ENCODE measurements around the gene BTRC. TPM values are rescaled to one million over a fixed set of nuclear protein-coding genes. Genes with fewer than 3 reads are reported as not detected.
"Not testable (repeated sequence)": the region's sequence is repeated elsewhere in the genome, so short reads cannot be mapped to it uniquely, and the experiment has no call there.

The BTRC gene
- total RNA-seq, 1 donor from 2014 or later, result 28.6 TPM

DNA sequence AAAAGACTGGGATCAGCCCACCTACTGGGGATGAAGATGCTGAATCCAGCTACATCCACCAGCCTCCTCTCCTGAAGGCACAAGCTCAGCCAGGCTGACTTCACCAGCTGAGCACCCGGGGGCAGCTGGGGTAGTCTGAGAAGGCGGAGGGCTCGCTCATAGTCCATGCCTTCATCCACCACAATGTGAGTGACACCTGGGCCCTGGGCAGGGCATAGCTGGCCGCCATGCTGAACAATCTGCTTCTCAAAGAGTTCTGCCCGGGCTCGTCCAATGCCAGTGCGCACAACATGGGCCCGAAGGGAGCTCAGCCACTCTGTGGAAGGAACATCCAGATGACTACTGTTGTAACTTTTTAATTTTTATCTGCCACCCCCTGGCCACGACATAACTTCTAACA, 231.9 kb downstream of the BTRC start:
- no peak overlapping the region for H3K4me3 Mint-ChIP-seq (ENCODE audit: unreplicated experiment)
- no peaks in the 10 kb centered on the region for H3K9me3 Mint-ChIP-seq (ENCODE audit: low read depth)
- DNase-seq (ENCODE audit: low spot score), result no peak
- H3K27me3 Mint-ChIP-seq (ENCODE audit: low read depth), result no peaks in the 10 kb centered on the region
- H3K36me3 Mint-ChIP-seq (ENCODE audit: low read depth), result peaks cover 3% of the 10 kb centered on the region
- no peak overlapping the region for H3K27ac Mint-ChIP-seq (ENCODE audit: unreplicated experiment)
- peaks cover 27% of the 10 kb centered on the region for H3K4me1 Mint-ChIP-seq (ENCODE audit: low read depth)
- TF ChIP-seq, protein P1, sequence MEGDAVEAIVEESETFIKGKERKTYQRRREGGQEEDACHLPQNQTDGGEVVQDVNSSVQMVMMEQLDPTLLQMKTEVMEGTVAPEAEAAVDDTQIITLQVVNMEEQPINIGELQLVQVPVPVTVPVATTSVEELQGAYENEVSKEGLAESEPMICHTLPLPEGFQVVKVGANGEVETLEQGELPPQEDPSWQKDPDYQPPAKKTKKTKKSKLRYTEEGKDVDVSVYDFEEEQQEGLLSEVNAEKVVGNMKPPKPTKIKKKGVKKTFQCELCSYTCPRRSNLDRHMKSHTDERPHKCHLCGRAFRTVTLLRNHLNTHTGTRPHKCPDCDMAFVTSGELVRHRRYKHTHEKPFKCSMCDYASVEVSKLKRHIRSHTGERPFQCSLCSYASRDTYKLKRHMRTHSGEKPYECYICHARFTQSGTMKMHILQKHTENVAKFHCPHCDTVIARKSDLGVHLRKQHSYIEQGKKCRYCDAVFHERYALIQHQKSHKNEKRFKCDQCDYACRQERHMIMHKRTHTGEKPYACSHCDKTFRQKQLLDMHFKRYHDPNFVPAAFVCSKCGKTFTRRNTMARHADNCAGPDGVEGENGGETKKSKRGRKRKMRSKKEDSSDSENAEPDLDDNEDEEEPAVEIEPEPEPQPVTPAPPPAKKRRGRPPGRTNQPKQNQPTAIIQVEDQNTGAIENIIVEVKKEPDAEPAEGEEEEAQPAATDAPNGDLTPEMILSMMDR (IDR thresholded peaks at IDR 0.05), result no peak

DNA sequence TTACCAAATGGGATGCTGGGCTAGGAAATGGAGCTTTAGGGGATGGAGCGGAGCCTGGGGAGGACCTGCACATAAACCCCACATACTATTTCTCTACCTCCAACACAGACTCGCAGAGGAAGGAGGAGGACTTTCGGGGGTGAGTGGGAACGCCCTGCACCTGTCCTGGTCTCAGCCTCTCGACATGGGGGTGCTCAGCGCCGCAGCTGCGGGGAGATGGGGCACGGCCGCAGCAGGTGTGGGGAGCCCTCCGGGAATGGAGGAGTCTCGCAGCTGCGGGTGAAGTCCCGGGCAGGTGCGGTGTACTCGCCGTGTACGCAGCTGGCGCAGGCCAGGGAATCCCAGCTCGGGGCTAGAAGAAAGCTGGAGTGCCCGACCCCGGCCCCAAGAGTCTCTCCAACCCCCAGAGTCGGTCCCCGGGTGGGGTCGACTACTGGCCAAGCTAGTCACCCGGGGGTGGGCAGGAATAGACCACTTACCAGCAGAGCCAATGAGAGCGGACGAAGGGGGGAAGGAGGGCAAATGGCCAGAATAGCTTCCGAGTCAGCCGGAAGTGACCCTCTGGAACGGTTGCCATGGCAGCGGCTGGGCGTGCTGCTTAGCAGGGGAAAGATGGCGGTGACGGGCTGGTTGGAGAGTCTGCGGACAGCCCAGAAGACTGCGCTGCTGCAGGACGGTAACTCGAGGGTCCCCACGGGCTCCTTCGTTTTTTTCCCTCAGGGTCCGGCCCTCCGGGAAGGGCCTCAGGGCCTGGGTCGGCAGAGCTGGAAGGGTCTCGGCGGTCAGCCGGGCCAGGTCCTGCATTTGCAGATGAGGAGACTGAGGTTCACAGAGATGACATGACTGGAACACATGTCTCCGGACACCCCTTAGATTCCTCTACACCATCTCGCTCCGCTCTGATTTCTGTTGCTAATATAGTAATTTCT, 234.0 kb downstream of the BTRC start, which contains the start of the genes DPCD and POLL:
Gene DPCD (plus strand): TSS at position 597 of the 929 bp plus-strand sequence. CDS start 16 bp downstream, at position 613.
Gene POLL (minus strand): TSS at position 533 of the 929 bp plus-strand sequence. CDS start 897 bp downstream, outside the sequence.
- Mint-ChIP-seq H3K4me1 (ENCODE audit: low read depth) (peaks cover 27% of the 10 kb centered on the region), H3K36me3 (ENCODE audit: low read depth) (peaks cover 3% of the 10 kb centered on the region), H3K4me3 (ENCODE audit: unreplicated experiment) (peak within 1 kb of the TSS; percentile 95), H3K27ac (ENCODE audit: unreplicated experiment) (peak within 1 kb of the TSS; percentile 77), H3K27me3 (ENCODE audit: low read depth) (no peaks in the 10 kb centered on the region), H3K9me3 (ENCODE audit: low read depth) (no peaks in the 10 kb centered on the region)
- TF ChIP-seq, protein P1 (IDR thresholded peaks at IDR 0.05), result no peak
- DNase-seq (ENCODE audit: low spot score), result no peak

DNA sequence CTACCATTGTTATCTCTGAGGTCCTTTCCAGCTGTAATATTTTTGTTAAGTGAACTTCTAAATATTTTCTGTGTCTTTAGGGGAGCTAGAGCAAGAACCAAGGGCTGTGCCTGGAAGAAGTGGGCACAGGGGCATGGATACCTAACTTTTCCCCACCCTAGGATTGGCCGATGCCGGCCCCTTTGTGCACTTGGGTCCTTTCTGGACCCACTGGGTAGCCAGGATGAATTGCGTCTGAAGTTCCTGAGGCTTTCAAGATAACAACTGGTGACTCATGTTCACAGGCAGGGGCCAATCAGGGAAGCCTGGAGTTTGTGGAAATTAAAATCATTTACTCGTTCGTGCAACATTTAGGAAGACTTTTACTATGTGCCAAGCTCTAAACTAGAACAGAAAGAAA, 234.9 kb downstream of the BTRC start:
- TF ChIP-seq, protein P1 (IDR thresholded peaks at IDR 0.05), result no peak
- Mint-ChIP-seq H3K4me3 (ENCODE audit: unreplicated experiment) (peak overlapping the region; percentile 95), H3K27me3 (ENCODE audit: low read depth) (no peaks in the 10 kb centered on the region), H3K9me3 (ENCODE audit: low read depth) (no peaks in the 10 kb centered on the region), H3K36me3 (ENCODE audit: low read depth) (no peaks in the 10 kb centered on the region), H3K27ac (ENCODE audit: unreplicated experiment) (no peak overlapping the region), H3K4me1 (ENCODE audit: low read depth) (peaks cover 27% of the 10 kb centered on the region)
- DNase-seq (ENCODE audit: low spot score), result no peak

DNA sequence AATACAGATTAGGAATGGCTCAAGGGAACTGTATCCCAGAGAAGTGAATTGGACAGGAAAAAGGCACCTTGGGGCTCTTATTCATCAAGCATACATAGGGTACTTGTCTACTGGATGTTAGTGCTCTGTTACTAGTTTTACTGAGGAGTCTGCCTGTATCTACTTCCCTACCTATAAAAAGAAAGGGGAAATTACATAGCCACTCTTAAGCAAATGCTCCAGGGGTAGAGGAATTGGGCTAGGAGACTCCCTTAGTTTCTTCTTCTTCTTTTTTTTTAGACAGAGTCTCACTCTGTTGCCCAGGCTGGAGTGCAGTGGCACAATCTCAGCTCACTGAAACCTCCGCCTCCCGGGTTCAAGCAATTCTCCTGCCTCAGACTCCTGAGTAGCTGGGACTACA, 239.4 kb downstream of the BTRC start:
- H3K36me3 Mint-ChIP-seq (ENCODE audit: low read depth); H3K27ac Mint-ChIP-seq (ENCODE audit: unreplicated experiment); DNase-seq (ENCODE audit: low spot score); H3K27me3 Mint-ChIP-seq (ENCODE audit: low read depth); H3K4me3 Mint-ChIP-seq (ENCODE audit: unreplicated experiment); H3K9me3 Mint-ChIP-seq (ENCODE audit: low read depth): not testable (repeated sequence)
- H3K4me1 Mint-ChIP-seq (ENCODE audit: low read depth), result peaks cover 11% of the 10 kb centered on the region

DNA sequence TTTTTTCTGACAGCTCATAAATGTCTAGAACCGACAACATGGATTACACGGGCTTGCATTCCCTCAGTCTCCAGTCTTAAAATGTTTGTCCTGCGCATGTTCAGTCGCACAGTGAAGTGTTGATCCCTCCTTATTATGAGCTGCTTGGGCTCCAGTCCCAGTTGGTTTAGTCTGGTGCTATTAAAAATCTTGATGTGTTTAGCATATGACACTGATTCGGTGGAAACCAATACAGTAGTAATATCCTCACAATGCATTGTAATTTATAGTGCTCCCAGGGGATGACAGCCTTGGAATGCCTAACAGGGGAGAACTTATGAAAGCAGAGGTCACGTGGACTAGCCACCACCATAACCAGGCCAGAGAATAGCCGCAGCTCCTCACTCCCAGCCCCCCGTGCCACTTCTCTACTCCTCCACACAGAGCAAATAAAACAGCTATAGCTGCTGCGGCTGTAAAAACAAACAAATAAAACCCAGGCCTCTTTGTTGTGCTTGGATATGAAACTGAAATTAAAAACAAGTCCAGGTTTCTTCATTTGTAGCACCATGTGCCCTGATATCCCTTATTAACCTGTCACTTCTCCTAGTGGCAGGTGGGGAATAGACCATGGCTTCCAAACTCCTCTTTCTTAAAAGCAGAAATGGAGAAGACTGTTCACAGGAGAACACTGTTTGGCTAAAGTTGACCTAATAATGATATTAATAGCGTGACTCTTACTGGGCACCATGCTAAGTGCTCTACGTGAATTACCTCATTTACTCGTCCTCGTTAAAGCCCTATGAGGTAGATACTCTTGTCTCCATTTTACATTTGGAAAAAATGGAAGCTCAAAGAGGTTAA, 241.8 kb downstream of the BTRC start:
- H3K9me3 Mint-ChIP-seq (ENCODE audit: low read depth), result no peaks in the 10 kb centered on the region
- no peaks in the 10 kb centered on the region for H3K27me3 Mint-ChIP-seq (ENCODE audit: low read depth)
- H3K4me3 Mint-ChIP-seq (ENCODE audit: unreplicated experiment), result no peak overlapping the region
- TF ChIP-seq, protein P1 (IDR thresholded peaks at IDR 0.05), result no peak
- no peak for DNase-seq (ENCODE audit: low spot score)
- H3K36me3 Mint-ChIP-seq (ENCODE audit: low read depth), result no peaks in the 10 kb centered on the region
- H3K27ac Mint-ChIP-seq (ENCODE audit: unreplicated experiment), result no peak overlapping the region
- H3K4me1 Mint-ChIP-seq (ENCODE audit: low read depth), result no peaks in the 10 kb centered on the region

All from chondrocyte (in vitro differentiated cells).